ENCODE measurements around the gene FADS6.

Gene FADS6

GRCh38 chr17:74827800-74828199 lies 65.6 kb downstream of the FADS6 start:
- DNase-seq (ENCODE audit: low read depth) = no peak

Measured in ELR (cell line).